Right forelimb (tissue), 1 donor: ENCODE data around the gene GPR146.
A peak's percentile ranks its signal among the peaks of the same experiment; 100 is the strongest.

Source experiments
- DNase-seq: peaks from one replicate; pipeline ENCODE4 v3.0.0-alpha.2; 2018

GPR146 gene

GRCh38 chr7:1080921-1081255 lies 36.5 kb downstream of the GPR146 start:
- DNase-seq, result no peak

- DNase-seq, result no peak
Measured at GRCh38 chr7:1081336-1081735, 37.0 kb downstream of the GPR146 start.

GRCh38 chr7:1081931-1082401 lies 37.6 kb downstream of the GPR146 start:
- no peak for DNase-seq

GRCh38 chr7:1083729-1084657 lies 39.6 kb downstream of the GPR146 start:
- DNase-seq, result no peak

- no peak for DNase-seq
Measured at GRCh38 chr7:1085266-1085665, 40.9 kb downstream of the GPR146 start.

- no peak for DNase-seq
Measured at GRCh38 chr7:1085910-1086421, 41.6 kb downstream of the GPR146 start.

- peak; percentile 87 for DNase-seq
Measured at GRCh38 chr7:1086588-1087464, 42.5 kb downstream of the GPR146 start.

GRCh38 chr7:1087465-1087814 lies 43.1 kb downstream of the GPR146 start:
- no peak for DNase-seq

- DNase-seq, result peak; percentile 86
Measured at GRCh38 chr7:1087952-1088920, 43.9 kb downstream of the GPR146 start, which contains the start of gene GPER1. GPER1 (plus strand) TSS chr7:1088113; CDS start chr7:1091729, 3,616 bp downstream.

GRCh38 chr7:1090236-1090635 lies 45.9 kb downstream of the GPR146 start:
- no peak for DNase-seq

GRCh38 chr7:1090686-1091643 lies 46.6 kb downstream of the GPR146 start:
- no peak for DNase-seq

GRCh38 chr7:1091644-1092027 lies 47.3 kb downstream of the GPR146 start:
- DNase-seq, result no peak

- DNase-seq, result no peak
Measured at GRCh38 chr7:1092161-1092632, 47.9 kb downstream of the GPR146 start.

- no peak for DNase-seq
Measured at GRCh38 chr7:1092806-1093501, 48.6 kb downstream of the GPR146 start.

GRCh38 chr7:1093502-1093843 lies 49.1 kb downstream of the GPR146 start:
- no peak for DNase-seq

- DNase-seq, result no peak
Measured at GRCh38 chr7:1093916-1094508, 49.7 kb downstream of the GPR146 start.

GRCh38 chr7:1094870-1095269 lies 50.5 kb downstream of the GPR146 start:
- no peak for DNase-seq

- no peak for DNase-seq
Measured at GRCh38 chr7:1095621-1096155, 51.3 kb downstream of the GPR146 start.
